Stimulated activated effector memory CD8-positive, alpha-beta T cell treated with anti-CD3 and anti-CD28 coated beads, Interleukin-12 subunit alpha, Interleukin-12 subunit beta, amount 100 ng/mL, for 72 hours (primary cell): Measurements from ENCODE around the gene CCDC78.

ENCODE experiments used
- ATAC-seq: fragments of 150-1000 bp; cut with Tn5 transposase; 2 replicates; pipeline ENCODE4 v1.10.0; 2021
- DNase-seq, 2 donors: peaks; one replicate each; pipeline ENCODE4 v3.0.0; 2021 to 2022; ENCODE audit warnings: low spot score in 2 of 2
- H3K27ac Mint-ChIP-seq: one replicate; pipeline ENCODE4 v1.8.0; 2022; ENCODE audit warnings: mild to moderate bottlenecking, mixed read lengths
- H3K36me3 Mint-ChIP-seq: one replicate; pipeline ENCODE4 v1.8.0; 2022; ENCODE audit warnings: mild to moderate bottlenecking, mixed read lengths
- H3K4me1 Mint-ChIP-seq: one replicate; pipeline ENCODE4 v1.8.0; 2022; ENCODE audit warnings: mixed read lengths
- H3K4me3 Mint-ChIP-seq: one replicate; pipeline ENCODE4 v1.8.0; 2022; ENCODE audit warnings: mild to moderate bottlenecking, mixed read lengths
- H3K9me3 Mint-ChIP-seq: one replicate; pipeline ENCODE4 v1.8.0; 2022; ENCODE audit warnings: mixed read lengths

CCDC78 gene

DNA sequence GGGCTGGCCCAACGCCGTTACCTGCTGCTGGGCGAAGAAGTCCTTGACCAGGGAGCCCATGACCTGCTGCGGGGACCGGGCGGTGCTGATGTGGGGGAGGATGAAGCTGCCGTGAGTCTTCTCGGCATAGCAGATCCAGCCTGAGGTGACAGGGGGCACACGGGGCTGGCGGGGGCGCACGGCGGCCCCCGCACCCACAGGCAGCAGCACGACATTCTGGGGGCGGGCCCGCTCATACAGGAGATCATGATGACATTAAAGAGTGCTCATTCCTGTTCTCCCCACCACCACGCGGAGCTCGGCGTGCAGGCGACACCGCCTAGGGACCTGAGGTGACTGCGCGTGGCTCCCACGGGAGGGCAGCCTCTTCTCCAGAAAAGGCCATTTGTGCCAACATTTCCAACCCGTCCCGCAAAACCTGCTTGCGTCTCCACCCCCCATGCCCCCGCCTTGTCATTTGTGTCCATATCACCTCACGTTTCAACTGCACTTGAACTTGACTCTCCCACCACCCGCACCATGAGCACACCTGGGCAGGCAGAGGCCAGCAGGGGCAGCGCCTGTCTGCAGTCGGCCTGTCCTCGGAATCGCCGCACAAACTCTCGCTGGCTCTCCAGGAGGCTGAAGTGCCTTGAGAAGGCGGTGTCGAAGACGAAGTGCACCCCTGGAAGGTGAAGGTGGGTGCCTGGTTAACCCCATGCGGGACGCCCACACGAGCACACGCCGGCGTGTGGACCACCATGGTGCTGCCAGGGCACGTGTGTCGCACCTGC is 8.2 kb upstream of the CCDC78 start:
- Mint-ChIP-seq H3K9me3 (no peaks in the 10 kb centered on the region), H3K27ac (no peak overlapping the region), H3K36me3 (peaks cover 65% of the 10 kb centered on the region), H3K4me3 (no peak overlapping the region), H3K4me1 (peaks cover 22% of the 10 kb centered on the region)
- no peak for ATAC-seq
- no peak for DNase-seq

- ATAC-seq (no peak), DNase-seq (peak in 1 of 2 donors; percentile 60)
- Mint-ChIP-seq H3K4me3 (no peak overlapping the region), H3K27ac (no peak overlapping the region), H3K4me1 (peaks cover 16% of the 10 kb centered on the region), H3K9me3 (no peaks in the 10 kb centered on the region), H3K36me3 (peaks cover 58% of the 10 kb centered on the region)
These were observed 7.4 kb upstream of the CCDC78 start for GRCh38 chr16:733382-734207.

- DNase-seq, result no peak
- no peaks in the 10 kb centered on the region for H3K9me3 Mint-ChIP-seq
These were observed 6.7 kb upstream of the CCDC78 start for GRCh38 chr16:732936-733335.

DNA sequence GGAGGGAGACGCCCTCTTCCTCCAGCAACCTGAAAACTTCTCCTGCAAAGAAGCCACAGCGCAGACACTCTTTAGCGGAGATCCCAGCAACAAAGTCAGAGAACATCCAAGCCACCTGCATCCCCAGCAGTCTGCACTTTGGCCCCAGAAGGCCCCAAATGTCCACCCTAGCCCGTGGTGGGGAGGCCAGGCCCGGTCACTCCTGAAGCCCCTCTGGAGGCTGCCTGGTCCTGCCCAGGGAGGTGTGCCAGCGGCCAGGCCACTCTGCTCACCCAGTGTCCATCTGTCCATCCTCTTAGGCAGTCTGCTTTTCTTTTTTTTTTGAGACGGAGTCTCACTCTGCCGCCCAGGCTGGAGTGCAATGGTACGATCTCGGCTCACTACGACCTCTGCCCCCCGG is 6.1 kb upstream of the CCDC78 start:
- H3K4me1 Mint-ChIP-seq, result peaks cover 16% of the 10 kb centered on the region
- H3K36me3 Mint-ChIP-seq, result peaks cover 46% of the 10 kb centered on the region
- DNase-seq (no peak), ATAC-seq (no peak)
- no peak overlapping the region for H3K27ac Mint-ChIP-seq
- no peak overlapping the region for H3K4me3 Mint-ChIP-seq
- no peaks in the 10 kb centered on the region for H3K9me3 Mint-ChIP-seq

More at GRCh38 chr16:732936-733335, 6.7 kb upstream of the CCDC78 start:
- Mint-ChIP-seq H3K36me3 (peaks cover 52% of the 10 kb centered on the region), H3K27ac (no peak overlapping the region), H3K4me3 (no peak overlapping the region), H3K4me1 (peaks cover 16% of the 10 kb centered on the region)
- no peak for ATAC-seq

DNA sequence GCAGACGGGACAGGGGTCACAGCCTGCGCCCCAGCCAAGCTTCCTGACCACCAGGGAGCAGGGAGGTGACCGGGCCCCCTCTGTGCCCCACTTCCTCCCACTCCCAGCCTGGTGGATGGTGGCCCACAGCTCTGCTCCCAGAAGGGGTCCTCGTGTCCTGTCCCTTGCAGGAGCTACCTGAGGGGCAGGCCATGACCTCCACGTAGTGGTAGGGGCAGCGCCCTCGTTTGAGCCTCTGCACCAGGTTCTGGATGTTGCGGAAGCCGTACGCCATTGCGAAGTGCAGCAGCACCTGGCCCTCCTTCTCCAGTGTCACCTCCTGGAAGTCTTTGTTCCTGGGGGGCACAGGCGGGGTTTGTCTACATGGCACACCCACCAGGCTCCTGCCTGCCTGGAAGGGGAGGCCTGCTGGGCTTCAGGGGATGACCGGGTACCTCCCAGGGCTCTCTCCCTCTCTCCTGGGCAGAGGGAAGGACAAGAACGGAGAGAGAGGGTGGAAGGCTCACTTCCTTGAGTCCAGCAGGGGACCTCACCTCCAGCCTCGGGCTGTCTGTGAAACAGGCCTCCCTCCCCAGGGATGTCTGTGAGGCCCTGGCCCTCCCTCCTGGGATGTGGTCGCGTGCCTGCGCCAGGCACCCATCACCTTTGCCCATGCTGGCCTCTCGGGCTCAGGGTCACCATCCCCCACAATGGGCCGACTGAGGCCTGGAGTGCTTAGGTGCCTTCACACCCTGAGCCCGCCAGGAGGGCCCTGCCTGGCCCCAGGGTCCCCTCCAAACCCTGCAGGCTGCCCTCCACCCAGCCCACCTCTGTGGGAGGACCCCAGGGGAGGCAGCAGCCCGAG is 4.6 kb upstream of the CCDC78 start:
- H3K4me1 Mint-ChIP-seq, result peaks cover 10% of the 10 kb centered on the region
- ATAC-seq (no peak), DNase-seq (peak in 1 of 2 donors; percentile 52)
- peaks cover 31% of the 10 kb centered on the region for H3K36me3 Mint-ChIP-seq
- H3K9me3 Mint-ChIP-seq, result no peaks in the 10 kb centered on the region
- H3K27ac Mint-ChIP-seq, result no peak overlapping the region
- no peak overlapping the region for H3K4me3 Mint-ChIP-seq

GRCh38 chr16:729768-730665 is 3.8 kb upstream of the CCDC78 start:
- Mint-ChIP-seq H3K4me3 (no peak overlapping the region), H3K4me1 (peaks cover 4% of the 10 kb centered on the region), H3K9me3 (no peaks in the 10 kb centered on the region), H3K27ac (no peak overlapping the region), H3K36me3 (peaks cover 22% of the 10 kb centered on the region)
- no peak for DNase-seq
- no peak for ATAC-seq

DNA sequence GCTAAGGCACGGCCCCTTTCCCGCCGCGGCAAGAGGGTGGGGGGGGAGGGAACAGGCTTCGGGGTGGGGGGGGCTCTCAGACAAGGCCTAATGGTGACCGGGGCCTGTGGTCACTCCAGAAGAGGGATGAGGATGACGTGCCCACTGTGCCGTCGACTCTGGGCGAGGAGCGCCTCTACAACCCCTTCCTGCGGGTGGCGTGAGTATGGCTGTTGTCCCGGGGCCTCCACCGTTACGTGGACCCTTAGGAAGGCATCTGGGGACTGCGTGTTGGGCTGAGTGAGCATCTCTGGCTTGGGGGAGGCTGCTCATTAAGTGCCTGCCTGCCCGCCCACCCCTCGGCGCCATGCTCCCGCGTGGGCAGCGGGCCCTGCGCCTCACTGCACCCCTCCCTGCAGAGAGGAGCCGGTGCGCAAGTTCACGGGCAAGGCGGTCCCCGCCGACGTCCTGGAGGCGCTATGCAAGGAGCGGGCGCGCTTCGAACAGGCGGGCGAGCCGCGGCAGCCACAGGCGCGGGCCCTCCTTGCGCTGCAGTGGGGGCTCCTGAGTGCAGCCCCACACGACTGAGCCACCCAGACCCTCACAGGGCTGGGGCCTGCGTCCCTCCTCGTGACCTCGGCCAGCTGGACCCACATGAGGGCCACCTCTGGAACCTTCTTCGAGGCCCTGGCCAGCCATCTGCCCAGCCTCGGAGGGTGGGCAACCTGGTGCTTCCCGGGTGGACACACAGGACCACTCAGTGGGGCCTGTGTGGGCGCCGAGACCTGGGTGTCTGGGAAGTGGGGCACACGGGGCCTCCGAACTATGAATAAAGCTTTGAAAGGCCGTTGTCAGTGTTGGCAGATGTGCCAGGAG is 2.9 kb upstream of the CCDC78 start:
- H3K36me3 Mint-ChIP-seq, result peaks cover 13% of the 10 kb centered on the region
- peak overlapping the region; percentile 56 for H3K27ac Mint-ChIP-seq
- DNase-seq, result no peak
- H3K9me3 Mint-ChIP-seq, result no peaks in the 10 kb centered on the region
- H3K4me3 Mint-ChIP-seq, result peak overlapping the region; percentile 65
- H3K4me1 Mint-ChIP-seq, result peaks cover 5% of the 10 kb centered on the region
- no peak for ATAC-seq

DNA sequence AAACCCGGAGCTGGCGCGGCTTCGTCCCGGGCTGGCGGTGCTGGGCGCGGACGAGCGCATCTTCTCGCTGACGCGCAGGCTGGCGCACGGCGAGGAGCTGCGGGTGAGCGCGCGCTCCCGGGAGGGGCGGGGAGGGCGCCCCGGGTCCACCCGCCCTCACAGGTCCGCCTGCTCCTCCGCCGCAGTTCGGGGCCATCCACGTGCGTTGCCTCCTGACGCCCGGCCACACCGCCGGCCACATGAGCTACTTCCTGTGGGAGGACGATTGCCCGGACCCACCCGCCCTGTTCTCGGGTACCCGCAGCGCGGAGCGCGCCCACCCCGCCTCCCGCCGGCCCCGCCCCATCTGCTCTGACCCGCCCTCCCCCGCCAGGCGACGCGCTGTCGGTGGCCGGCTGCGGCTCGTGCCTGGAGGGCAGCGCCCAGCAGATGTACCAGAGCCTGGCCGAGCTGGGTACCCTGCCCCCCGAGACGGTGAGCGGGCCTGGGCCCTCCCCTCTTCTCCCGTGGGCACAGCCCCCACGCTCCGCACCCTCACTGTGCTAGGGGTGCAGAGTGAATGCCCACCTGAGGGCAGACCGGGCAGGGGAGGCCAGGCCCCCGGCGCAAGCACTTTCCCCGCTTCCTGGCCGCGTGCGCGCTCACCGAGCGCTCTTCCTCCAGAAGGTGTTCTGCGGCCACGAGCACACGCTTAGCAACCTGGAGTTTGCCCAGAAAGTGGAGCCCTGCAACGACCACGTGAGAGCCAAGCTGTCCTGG is 2.1 kb upstream of the CCDC78 start:
- ATAC-seq (peak; percentile 75), DNase-seq (peak; percentile 51 to 83)
- Mint-ChIP-seq H3K9me3 (no peaks in the 10 kb centered on the region), H3K4me1 (peaks cover 5% of the 10 kb centered on the region), H3K36me3 (peaks cover 9% of the 10 kb centered on the region), H3K4me3 (peak overlapping the region; percentile 65), H3K27ac (peak overlapping the region; percentile 56)

GRCh38 chr16:727291-727977 is 1.2 kb upstream of the CCDC78 start:
- peaks cover 9% of the 10 kb centered on the region for H3K36me3 Mint-ChIP-seq
- H3K27ac Mint-ChIP-seq, result no peak overlapping the region
- peaks cover 5% of the 10 kb centered on the region for H3K4me1 Mint-ChIP-seq
- peak; percentile 11 for ATAC-seq
- no peaks in the 10 kb centered on the region for H3K9me3 Mint-ChIP-seq
- H3K4me3 Mint-ChIP-seq, result peak overlapping the region; percentile 65
- peak in 1 of 2 donors; percentile 81 for DNase-seq

DNA sequence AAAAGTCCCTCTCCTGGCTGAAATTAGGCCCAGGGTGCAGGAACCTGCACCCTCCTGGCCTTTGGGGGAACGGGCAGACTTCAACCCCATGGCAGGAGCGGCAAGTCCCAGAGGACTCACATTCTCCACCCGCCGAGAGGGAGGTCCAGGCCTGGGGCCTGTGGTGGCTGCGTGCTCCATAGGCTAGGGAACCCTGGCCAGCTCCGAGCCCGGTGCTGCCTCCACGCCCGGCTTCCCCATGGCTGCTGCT is 130 bp downstream of the CCDC78 start:
- Mint-ChIP-seq H3K27ac (no peak overlapping the region), H3K9me3 (no peaks in the 10 kb centered on the region), H3K4me3 (peak overlapping the region; percentile 65), H3K36me3 (no peaks in the 10 kb centered on the region), H3K4me1 (peaks cover 11% of the 10 kb centered on the region)
- no peak for ATAC-seq
- no peak for DNase-seq

DNA sequence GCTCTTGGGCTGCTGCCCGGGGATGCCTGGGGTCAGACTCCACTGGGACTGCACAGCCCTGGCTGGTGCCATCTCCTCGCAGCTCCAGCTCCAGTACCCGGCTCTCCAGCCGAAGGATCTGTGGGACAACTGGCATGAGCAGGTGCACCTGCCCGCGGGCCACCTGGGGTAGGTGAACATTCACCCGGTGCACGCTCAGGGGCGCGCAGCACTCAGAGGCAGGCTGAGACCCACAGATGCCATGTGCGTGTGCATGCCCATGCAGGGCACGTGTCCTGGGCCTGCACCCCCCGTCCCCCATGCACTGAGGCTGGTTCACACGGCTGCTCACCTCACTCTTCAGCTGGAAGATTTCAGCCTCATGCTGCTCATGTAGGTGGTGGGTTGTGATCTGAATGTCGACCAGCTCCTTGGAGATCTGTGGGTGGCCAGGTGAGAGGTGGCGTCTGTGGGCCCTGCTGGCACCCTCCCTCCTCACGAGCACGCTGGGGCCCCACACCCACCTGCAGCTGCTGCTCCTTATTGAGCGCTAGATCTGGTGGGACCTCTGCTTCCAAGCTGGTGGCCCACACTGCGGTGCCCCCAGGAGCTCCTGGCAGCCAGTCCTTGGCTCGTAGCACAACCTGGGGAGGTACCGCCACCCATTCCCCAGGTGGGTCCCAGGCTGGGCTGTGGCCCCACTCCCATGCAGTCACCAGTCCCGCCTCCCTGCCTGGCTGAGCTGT is 618 bp downstream of the CCDC78 start:
- peak overlapping the region; percentile 65 for H3K4me3 Mint-ChIP-seq
- no peak for ATAC-seq
- peaks cover 11% of the 10 kb centered on the region for H3K4me1 Mint-ChIP-seq
- H3K9me3 Mint-ChIP-seq, result no peaks in the 10 kb centered on the region
- peaks cover under 1% of the 10 kb centered on the region for H3K36me3 Mint-ChIP-seq
- no peak for DNase-seq
- H3K27ac Mint-ChIP-seq, result no peak overlapping the region

DNA sequence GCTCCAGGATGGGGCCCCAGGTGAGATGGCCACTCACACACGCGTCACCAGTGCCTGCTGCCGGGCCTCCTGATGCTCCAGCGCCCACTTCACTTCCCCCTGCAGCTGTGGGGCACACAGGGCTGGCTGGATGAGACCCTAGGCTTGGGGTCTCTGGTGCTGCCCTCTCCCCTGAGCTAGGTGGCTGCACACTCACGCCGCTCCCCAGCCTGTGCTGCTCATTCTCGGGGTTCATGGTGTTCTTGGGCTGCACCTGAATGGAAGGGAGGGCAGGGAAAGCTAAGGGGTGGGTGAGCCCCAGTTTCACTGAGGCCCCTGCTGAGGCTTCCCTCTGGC is 1.2 kb downstream of the CCDC78 start:
- no peak overlapping the region for H3K4me3 Mint-ChIP-seq

More for the DNA sequence above, 1.2 kb downstream of the CCDC78 start:
- DNase-seq (no peak), ATAC-seq (no peak)
- no peaks in the 10 kb centered on the region for H3K9me3 Mint-ChIP-seq
- H3K27ac Mint-ChIP-seq, result no peak overlapping the region
- peaks cover 7% of the 10 kb centered on the region for H3K36me3 Mint-ChIP-seq
- peaks cover 15% of the 10 kb centered on the region for H3K4me1 Mint-ChIP-seq
